ENCODE data around the gene MAMSTR.
"Not testable (repeated sequence)": the region's sequence is repeated elsewhere in the genome, so short reads cannot be mapped to it uniquely, and the experiment has no call there.

MAMSTR gene

GRCh38 chr19:48722196-48722708, 2.7 kb upstream of the MAMSTR start:
- no peak for DNase-seq (ENCODE audit: extremely low spot score)
- no peak for TF ChIP-seq NFRKB (IDR thresholded peaks at IDR 0.05)
- TF ChIP-seq BHLHE40 (IDR thresholded peaks at IDR 0.05; ENCODE audit: borderline replicate concordance), result no peak
- no peak for TF ChIP-seq FOXM1 (IDR thresholded peaks at IDR 0.05; ENCODE audit: borderline replicate concordance)
- no peak for TF ChIP-seq FOXA1 (IDR thresholded peaks at IDR 0.05)
- TF ChIP-seq CTBP1 (IDR thresholded peaks at IDR 0.05; ENCODE audit: borderline replicate concordance), result no peak
- ChIA-PET POLR2A (no interaction called here), CTCF (no interaction called here)

DNA sequence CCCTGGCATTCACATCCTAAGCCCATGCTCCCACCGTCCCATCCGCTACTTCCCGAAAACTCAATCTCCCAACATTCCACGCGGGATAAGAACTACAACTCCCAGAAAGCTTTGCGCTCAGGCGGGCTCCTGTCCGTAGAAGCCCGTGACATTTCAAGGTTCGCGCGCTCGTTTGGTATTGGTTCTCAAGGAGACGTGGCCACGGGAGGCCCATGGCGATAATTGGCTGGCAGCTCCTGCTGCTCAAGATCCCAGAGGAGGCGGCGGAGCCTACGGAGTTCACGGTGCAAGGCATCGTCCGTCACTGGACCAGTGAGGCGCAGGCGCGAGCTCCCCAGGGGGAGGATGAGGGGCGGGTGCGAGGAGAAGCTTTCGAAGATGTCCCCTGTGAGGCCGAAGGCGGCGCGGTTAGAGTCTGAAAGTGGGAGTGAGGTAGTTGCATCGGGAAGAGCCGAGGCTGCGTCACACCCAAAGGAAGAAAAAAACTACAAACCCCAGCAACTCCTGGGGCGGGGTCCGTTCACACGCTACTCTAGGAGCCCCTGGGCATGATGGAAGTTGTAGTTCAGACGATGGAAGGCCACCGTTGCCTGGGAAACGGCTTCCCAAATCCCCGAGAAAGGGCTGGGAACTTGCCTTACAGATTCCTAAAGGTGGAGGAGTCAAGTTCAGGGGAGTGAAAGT, 1.2 kb upstream of the MAMSTR start:
- ChIA-PET CTCF (interaction anchor here (0.7 to 0.8 kb wide), 2 partner anchors 9 to 75 kb away, joined by 3 to 4 read pairs; partner anchors contain the start of gene CA11), POLR2A (interaction anchor here (0.7 to 2.7 kb wide), 18 partner anchors 8 to 151 kb away, joined by 3 to 17 read pairs (median 3); partner anchors contain the start of genes BCAT2, CA11, IZUMO1 and PPP1R15A)
- peak; percentile 91 for DNase-seq (ENCODE audit: extremely low spot score)
- TF ChIP-seq HDGF (IDR thresholded peaks at IDR 0.05; ENCODE audit: borderline replicate concordance), result no peak
- peak; percentile 34; the same call in 1 of the 2 replicates for TF ChIP-seq ELF4 (IDR thresholded peaks at IDR 0.05)
- no peak for TF ChIP-seq ZNF384 (IDR thresholded peaks at IDR 0.05)
- no peak for TF ChIP-seq ARNT (IDR thresholded peaks at IDR 0.05)
- no peak for TF ChIP-seq NFRKB (IDR thresholded peaks at IDR 0.05)
- TF ChIP-seq, protein P1, sequence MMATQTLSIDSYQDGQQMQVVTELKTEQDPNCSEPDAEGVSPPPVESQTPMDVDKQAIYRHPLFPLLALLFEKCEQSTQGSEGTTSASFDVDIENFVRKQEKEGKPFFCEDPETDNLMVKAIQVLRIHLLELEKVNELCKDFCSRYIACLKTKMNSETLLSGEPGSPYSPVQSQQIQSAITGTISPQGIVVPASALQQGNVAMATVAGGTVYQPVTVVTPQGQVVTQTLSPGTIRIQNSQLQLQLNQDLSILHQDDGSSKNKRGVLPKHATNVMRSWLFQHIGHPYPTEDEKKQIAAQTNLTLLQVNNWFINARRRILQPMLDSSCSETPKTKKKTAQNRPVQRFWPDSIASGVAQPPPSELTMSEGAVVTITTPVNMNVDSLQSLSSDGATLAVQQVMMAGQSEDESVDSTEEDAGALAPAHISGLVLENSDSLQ (IDR thresholded peaks at IDR 0.05), result peak; percentile 97
- no peak for TF ChIP-seq LEF1 (IDR thresholded peaks at IDR 0.05; ENCODE audit: borderline replicate concordance)
- TF ChIP-seq FOXM1 (IDR thresholded peaks at IDR 0.05; ENCODE audit: borderline replicate concordance), result no peak
- peak; percentile 87 for TF ChIP-seq SUZ12 (IDR thresholded peaks at IDR 0.05)
- no peak for TF ChIP-seq BHLHE40 (IDR thresholded peaks at IDR 0.05; ENCODE audit: borderline replicate concordance)
- no peak for TF ChIP-seq TARDBP (IDR thresholded peaks at IDR 0.05)
- TF ChIP-seq SP1 (IDR thresholded peaks at IDR 0.05), result no peak
- TF ChIP-seq FOXA1 (IDR thresholded peaks at IDR 0.05), result no peak
- TF ChIP-seq FOXK2 (IDR thresholded peaks at IDR 0.05), result no peak
- TF ChIP-seq L3MBTL2 (conservative IDR thresholded peaks at IDR 0.05), result peak; percentile 79
- no peak for TF ChIP-seq CTBP1 (IDR thresholded peaks at IDR 0.05; ENCODE audit: borderline replicate concordance)

GRCh38 chr19:48720251-48720612, 707 bp upstream of the MAMSTR start:
- CTCF ChIA-PET, result interaction anchor here (0.7 to 0.8 kb wide), 2 partner anchors 8 to 74 kb away, joined by 3 to 4 read pairs; partner anchors contain the start of gene CA11
- DNase-seq (ENCODE audit: extremely low spot score), result no peak
- POLR2A ChIA-PET, result interaction anchor here (0.7 to 2.7 kb wide), 18 partner anchors 8 to 152 kb away, joined by 3 to 17 read pairs (median 3); partner anchors contain the start of genes BCAT2, CA11, IZUMO1 and PPP1R15A
- no peak for TF ChIP-seq SUZ12 (IDR thresholded peaks at IDR 0.05)
- no peak for TF ChIP-seq BHLHE40 (IDR thresholded peaks at IDR 0.05; ENCODE audit: borderline replicate concordance)
- no peak for TF ChIP-seq NFRKB (IDR thresholded peaks at IDR 0.05)
- TF ChIP-seq, protein P1 (IDR thresholded peaks at IDR 0.05), result no peak
- no peak for TF ChIP-seq ARNT (IDR thresholded peaks at IDR 0.05)
- TF ChIP-seq ZNF384 (IDR thresholded peaks at IDR 0.05), result no peak
- no peak for TF ChIP-seq CTBP1 (IDR thresholded peaks at IDR 0.05; ENCODE audit: borderline replicate concordance)
- TF ChIP-seq FOXK2 (IDR thresholded peaks at IDR 0.05), result no peak
- no peak for TF ChIP-seq FOXA1 (IDR thresholded peaks at IDR 0.05)
- no peak for TF ChIP-seq TARDBP (IDR thresholded peaks at IDR 0.05)
- TF ChIP-seq ELF4 (IDR thresholded peaks at IDR 0.05), result no peak
- no peak for TF ChIP-seq SP1 (IDR thresholded peaks at IDR 0.05)
- TF ChIP-seq FOXM1 (IDR thresholded peaks at IDR 0.05; ENCODE audit: borderline replicate concordance), result no peak
- no peak for TF ChIP-seq HDGF (IDR thresholded peaks at IDR 0.05; ENCODE audit: borderline replicate concordance)

GRCh38 chr19:48718711-48719231, 754 bp downstream of the MAMSTR start:
- ChIA-PET POLR2A (interaction anchor here (2.7 kb wide), 1 partner anchor 19 kb away, joined by 17 read pairs; no protein-coding TSS in a partner anchor), CTCF (no interaction called here)
- no peak for DNase-seq (ENCODE audit: extremely low spot score)
- TF ChIP-seq LEF1 (IDR thresholded peaks at IDR 0.05; ENCODE audit: borderline replicate concordance) (no peak), BHLHE40 (IDR thresholded peaks at IDR 0.05; ENCODE audit: borderline replicate concordance) (no peak), ZNF384 (IDR thresholded peaks at IDR 0.05) (no peak), L3MBTL2 (conservative IDR thresholded peaks at IDR 0.05) (no peak), TARDBP (IDR thresholded peaks at IDR 0.05) (no peak)

DNA sequence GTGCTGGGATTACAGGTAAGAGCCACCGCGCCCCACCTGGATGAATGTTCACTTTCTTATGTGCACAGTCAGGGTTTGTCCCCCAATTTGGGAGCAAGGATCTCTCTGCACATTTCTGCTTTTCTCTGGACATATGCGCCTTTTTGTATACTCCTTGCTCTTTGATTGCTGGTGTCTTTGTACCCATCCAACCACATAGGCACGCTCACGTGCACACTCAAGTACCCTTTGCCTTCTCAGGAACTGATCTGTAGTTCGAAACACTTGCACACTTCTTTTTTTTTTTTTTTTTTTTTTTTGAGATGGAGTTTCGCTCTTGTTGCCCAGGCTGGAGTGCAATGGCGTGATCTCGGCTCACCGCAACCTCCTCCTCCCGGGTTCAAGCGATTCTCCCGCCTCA, 1.4 kb downstream of the MAMSTR start:
- POLR2A ChIA-PET; CTCF ChIA-PET; DNase-seq (ENCODE audit: extremely low spot score): not testable (repeated sequence)

DNA sequence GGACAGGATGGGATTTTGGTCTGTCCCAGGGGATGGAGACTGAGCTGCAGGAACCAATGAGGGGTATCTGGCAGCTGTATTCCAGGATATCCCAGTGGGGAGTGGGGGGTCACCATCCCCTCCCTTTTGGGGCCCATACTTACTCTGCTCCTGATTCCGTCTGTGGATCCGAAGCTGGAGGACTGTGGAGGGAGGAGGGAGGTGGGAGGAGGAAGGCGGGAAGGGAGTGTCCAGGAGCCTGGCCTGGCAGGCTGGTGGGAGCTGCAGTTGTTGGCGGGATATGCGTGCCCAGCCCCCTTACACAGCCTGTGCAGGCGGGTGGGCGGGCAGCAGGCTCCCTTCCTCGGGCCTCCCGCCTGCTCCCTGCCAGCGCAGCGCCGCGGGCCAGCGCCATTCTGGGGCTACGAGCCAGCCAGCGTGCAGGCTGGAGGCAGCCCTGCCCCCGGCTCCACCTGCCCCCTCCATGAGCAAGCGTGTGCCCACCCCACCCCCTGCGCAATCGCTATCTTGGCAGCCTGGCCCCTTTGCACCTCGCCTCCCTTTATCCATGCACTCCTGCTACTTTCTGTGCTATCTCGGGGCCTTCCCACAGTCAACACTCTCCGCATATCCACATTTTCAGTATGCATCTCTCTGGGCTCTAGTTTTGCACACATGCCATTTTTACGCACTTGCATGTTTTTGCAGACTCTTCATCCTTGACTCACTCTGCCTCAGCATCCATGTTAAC, 2.8 kb downstream of the MAMSTR start:
- CTCF ChIA-PET, result interaction anchor here (0.6 to 1.5 kb wide), 3 partner anchors 25 to 100 kb away, joined by 3 read pairs; partner anchors contain the start of gene CA11

More for the DNA sequence above, 2.8 kb downstream of the MAMSTR start:
- POLR2A ChIA-PET, result interaction anchor here (1.0 to 1.7 kb wide), 7 partner anchors 8 to 71 kb away, joined by 3 to 9 read pairs (median 6); partner anchors contain the start of genes CA11 and IZUMO1
- TF ChIP-seq SP1 (IDR thresholded peaks at IDR 0.05), result no peak
- TF ChIP-seq ARNT (IDR thresholded peaks at IDR 0.05), result no peak
- TF ChIP-seq HDGF (IDR thresholded peaks at IDR 0.05; ENCODE audit: borderline replicate concordance), result no peak
- no peak for DNase-seq (ENCODE audit: extremely low spot score)

All from HEK293T (cell line).